NCI-H1694 (cell line): ENCODE data around the gene GLP2R.
A peak's percentile ranks its signal among the peaks of the same experiment; 100 is the strongest.
"Not testable (repeated sequence)": the region's sequence is repeated elsewhere in the genome, so short reads cannot be mapped to it uniquely, and the experiment has no call there.

ENCODE experiments used
- DNase-seq: peaks from one replicate; lab custom pipeline; 2025; lab: John Stamatoyannopoulos, UW

The GLP2R gene

DNA sequence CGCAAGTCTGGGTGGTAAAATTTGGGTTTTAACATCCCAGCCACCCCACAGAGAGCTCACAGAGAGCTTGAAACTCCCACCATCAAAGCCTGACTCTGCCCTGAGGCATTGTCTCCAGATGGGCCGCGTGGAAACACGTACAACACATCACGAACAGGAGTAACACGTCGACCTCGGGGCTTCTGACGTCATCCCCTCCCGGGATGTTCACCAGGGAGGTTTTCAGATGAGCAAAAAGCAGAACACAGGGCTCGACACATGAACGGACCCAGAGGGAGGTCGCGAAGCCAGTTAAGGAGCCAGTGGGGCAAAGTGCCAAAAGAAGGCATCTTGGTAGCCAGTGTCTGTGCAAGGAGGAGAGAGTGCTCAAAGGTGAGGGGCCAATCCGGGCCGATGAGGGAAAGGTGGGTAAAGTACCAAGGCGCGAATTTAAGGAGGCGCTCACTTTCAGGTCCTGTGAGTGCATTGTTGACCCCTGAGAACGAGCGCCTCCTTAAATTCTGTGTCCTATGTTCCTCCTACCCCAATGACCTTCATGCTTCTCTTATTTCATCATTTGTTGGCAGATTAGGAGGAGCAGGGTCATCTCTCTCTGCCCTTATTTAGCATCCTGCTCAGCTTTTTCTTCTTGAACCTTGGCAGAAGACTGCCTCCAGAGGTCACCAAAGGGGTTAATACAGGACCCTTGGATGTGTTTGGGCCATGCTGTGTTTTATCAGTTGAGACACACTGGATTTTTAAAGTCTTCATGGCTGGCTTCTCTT is 73.7 kb downstream of the GLP2R start:
- DNase-seq = no peak

GRCh38 chr17:9900044-9900594 is 74.4 kb downstream of the GLP2R start:
- DNase-seq = no peak

DNA sequence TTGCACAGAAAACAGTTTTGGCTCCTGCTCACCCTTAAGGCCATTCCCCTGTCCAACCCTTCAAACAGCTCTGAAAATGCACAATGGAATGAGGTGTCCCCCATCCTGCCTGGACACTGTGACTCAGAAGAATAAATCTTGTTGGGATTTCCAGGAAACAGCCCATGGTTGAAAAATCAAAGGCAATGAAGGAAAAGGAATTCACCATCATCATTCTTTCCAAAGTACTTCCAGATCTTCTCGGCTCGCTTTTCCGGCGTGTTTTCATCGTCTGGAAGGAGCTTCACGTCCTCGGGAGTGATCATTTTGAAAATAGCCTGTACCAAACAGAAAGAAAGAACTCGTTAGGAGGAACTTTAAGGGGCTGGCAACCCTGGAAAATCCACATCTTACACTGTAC is 75.1 kb downstream of the GLP2R start:
- no peak for DNase-seq

DNA sequence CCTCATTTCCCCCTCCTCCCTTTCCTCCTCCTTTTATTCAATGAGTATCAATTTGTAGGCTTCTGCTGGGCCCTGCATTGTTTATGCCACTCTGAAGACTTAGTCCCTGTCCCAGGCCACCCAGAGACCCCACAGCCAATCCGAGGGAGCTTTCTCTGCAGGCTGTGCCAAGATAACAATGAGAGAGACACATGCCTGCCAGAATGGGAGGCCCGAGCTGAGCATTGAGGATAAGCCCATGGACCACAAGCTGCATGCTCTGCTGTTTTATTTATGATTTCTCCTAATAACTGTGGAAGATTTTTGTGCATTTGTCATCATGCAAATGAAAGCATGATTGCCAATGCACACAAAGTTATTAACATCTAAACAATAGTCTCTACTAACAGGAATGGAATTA is 76.4 kb downstream of the GLP2R start:
- no peak for DNase-seq

DNA sequence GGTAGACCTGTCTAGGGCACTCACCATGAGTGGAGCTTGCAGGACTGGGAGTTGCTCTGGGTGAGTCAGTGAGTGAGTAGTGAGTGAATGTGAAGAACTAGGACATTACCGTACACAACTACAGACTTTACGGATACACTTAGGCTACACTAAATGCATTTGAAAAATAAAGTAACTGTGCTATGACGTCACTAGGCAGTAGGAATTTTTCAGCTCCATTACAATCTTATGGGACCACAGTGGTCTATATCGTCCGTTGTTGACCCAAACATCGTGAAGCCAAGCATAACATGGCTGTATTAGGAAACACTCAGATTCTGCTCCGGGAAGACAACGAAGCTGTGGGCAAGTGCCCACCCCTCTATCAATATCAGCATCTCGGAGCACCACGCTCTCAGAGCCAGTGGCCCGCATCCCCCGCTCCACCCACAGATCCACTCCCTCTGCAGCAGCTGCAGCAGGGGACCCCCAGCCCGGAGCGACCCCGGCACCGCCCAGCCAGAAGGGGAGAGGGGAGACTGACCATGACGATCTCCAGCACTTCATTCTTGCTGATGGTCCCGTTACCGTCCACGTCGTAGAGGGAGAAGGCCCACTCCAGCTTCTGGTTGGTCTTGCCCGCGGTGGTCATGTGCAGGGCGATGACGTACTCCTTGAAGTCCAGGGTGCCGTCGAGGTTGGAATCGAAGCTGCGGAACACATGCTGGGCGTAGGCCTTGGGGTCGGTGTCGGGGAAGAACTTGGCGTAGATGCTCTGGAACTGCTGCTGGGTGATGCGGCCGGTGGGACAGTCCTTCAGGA is 78.8 kb downstream of the GLP2R start:
- no peak for DNase-seq

GRCh38 chr17:9905078-9905415 is 79.3 kb downstream of the GLP2R start, which contains the start of gene RCVRN:
Gene RCVRN (minus strand): TSS chr17:9905271. CDS start chr17:9905180, 91 bp downstream.
- no peak for DNase-seq

GRCh38 chr17:9905902-9906301 is 80.2 kb downstream of the GLP2R start:
- peak; percentile 7 for DNase-seq

- no peak for DNase-seq
These were observed 80.9 kb downstream of the GLP2R start for GRCh38 chr17:9906616-9907015.

DNA sequence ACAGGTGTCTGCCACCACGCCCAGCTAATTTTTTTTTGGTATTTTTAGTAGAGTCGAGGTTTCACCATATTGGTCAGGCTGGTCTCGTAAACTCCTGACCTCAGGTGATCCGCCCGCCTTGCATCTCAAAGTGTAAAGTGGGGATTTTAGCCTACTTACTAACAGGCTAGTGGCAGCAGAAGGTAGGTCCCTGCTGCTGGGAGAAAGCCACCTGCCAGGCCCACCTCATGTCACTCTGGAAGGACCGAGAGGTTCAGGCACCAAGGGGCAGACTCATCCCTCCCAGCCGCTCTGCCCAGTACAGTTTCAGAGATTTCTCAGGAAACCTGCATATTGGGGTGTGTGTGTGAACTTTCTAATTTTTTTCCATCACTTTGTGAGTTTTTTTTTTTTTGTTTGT is 81.4 kb downstream of the GLP2R start:
- DNase-seq = no peak

GRCh38 chr17:9907883-9908648 is 82.3 kb downstream of the GLP2R start:
- DNase-seq = no peak

- no peak for DNase-seq
These were observed 82.9 kb downstream of the GLP2R start for GRCh38 chr17:9908649-9909042.

DNA sequence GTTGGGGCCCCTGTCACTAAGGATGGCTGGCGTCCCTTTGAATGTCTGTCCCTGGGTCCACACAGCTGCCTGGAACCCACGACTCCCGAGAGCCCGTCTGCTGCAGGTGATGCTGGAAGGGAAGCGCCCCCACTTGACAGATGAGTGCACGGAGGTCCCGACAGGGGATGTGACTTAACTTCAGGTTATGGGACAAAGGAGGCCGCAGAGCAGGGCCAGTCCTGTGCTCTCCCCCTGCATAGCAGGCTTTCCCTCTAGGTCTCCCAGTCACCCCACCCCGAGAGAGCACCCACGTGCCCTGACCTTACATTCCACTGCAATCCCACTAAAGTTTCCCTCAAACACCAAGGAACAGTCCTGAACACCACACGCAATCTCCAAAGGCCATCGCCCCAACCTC is 85.4 kb downstream of the GLP2R start:
- no peak for DNase-seq

DNA sequence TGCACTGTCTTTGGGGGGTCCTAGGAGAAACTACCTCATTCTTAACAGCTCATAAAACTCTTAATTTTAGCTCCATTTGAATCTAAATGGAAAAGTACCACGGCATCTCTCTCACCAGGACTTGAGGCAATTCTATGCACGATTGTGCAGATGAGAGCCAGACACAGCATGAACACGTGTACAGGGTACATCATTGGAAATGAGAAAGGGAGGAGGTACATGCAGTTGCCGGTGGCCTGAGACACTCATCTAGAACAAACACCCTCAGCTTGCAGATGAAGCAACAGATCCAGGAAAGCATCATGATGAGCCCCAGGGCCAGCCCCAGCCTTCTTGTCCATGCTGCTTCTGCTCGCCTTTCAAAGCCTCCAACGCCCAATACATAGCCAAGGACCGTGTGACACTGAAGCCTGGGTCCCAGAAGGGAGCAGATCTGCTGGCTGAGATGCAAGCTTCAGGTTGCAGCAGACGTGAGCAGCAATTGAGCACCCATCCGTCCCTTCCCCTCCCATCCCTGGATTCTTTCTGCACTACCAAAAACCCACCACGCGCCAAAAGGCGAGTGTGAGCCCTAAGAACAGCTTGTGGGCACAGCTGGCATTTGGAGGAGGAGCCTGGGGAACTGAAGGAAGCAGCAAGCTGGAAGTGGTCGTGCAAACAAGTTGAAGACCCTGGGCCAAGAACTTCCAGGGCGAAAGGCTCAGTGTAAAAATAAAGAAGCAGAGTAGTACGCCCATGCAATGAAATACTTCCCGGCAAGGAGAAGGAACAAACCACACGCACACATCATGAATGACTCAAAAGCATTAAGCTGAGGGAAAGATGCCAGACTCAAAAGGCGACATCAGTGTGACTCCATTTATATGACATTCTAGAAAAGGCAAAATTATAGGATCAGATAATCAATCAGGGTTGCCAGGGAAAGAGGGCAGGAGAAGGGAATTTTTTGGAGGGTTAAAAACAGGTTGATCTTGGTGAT is 86.7 kb downstream of the GLP2R start:
- no peak for DNase-seq

DNA sequence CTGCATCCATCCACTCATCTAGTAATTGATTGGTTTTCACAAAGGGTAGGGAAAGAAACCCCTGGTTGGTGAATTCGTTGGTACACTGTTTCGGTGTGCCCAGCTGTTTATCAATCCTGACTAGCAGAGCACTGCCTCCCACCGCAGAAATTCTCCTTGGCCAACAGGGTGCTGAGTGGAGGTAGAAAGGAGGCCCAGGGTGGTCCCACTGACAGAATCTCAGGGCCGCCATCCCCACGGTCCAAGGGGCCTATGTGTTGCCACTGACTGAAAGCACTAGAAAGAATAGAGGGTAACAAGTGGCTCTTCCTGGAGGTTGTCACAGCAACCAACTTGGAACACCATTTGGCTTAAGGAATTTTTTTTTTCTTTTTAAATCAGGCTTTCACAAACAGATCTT is 87.8 kb downstream of the GLP2R start:
- no peak for DNase-seq

DNA sequence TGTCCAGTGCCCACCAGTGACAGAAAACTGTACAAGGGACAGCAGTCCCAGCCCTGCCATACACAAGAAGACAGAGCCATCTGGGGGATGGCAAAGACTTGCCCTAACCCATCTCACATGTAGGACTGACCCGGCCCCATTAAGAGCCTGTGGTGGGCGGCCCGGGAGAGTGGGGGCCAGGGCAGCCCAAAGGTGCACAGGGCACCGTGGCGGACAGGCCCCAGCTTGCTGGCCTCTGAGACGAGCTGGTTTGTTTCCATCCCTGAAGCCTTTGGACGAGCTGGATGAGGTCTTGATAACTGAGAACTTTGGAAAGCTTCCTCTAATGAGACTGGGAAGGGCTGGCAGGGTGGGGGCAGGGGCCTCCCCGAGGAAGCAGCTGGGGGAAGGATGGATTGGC is 90.4 kb downstream of the GLP2R start:
- no peak for DNase-seq

DNA sequence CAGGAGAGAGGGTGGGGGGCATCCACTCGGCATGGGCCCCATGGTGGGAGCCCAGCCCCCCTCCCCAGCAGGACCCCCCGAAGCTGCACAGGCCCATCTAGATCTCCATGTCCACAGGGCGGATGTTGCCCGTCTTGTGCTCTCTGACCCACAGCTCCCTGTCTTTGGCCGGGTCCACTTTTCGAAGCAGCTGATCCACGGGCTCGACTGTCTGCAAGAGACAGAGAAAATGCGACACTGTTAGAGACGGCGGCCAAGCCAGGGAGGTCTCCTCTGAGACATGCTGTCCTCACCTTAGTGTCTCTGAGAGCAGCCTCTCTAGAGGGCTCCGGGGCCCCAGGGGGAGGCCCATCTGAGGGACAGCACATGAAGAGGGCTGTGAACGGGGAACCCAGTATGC is 91.4 kb downstream of the GLP2R start:
- DNase-seq = no peak

DNA sequence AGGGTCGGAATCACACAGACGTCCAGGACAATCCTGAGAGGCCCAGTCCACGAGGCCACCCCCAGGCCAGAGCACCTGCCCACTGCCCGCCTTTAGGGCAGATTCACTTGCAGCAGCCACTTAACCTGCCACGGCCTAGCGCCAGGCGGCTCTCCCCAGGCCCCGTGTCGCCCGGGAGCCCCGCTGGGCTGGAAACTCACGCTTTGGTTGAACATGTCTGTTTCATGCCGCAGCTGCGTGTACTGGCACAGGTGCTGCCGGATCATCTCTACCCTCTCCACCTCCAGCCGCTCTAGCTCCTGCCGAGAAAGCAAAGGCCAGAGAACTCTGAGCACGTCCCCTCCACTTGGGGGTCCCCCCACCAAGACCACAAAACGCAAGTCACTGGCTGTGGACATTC is 92.1 kb downstream of the GLP2R start:
- DNase-seq = no peak

GRCh38 chr17:9918352-9918751 is 92.6 kb downstream of the GLP2R start:
- DNase-seq = no peak

DNA sequence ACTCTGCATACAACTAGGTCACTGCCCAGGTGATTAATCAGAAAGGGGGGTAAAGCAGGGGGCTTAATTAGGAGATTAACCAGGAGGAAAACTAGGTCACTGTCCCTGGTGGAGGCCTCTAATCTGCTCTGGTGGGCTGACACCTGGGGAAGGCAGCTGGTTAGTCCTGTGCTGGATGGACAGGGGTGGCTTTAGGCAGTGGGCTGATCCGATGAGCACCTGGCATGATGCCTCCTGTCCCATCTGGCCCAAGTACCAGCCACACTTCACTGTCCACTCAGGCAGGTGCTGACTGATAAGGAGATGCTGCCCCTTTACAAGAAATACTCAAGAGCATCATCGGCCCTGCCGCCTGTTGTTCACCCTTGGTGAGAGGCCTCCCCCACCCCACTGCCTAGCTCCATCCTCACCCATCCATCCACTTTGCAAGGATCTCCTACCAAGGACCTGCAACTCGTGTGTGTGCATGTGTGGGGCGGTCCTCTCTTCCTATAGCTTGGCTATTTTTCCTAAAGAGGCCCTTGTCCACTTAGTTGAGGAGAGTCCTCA is 93.2 kb downstream of the GLP2R start:
- no peak for DNase-seq

DNA sequence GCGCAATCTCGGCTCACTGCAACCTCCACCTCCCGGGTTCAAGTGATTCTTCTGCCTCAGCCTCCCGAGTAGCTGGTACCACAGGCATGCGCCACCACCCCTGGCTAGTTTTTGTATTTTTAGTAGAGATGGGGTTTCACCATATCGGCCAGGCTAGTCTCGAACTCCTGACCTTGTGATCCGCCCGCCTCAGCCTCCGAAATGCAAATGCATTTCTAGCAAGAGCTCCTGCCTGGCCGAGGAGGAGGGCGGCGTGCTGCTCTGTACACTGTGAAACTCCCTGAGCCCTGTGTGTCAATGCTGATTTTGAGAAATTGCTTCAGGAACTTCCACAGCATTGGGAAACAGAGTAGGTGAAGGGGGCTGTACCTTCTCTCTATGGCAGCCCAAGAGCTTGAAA is 95.5 kb downstream of the GLP2R start:
- DNase-seq = not testable (repeated sequence)
